AG20443 (cell line): ENCODE data around the gene NTM.

Experiments used
- DNase-seq: peaks from one replicate; pipeline ENCODE4 v3.0.0; 2012; ENCODE audit warnings: low spot score, mixed read lengths

Gene NTM

GRCh38 chr11:132154781-132155180, 784.4 kb downstream of the NTM start:
- DNase-seq, result no peak

GRCh38 chr11:132158091-132158490, 787.7 kb downstream of the NTM start:
- peak; percentile 28 for DNase-seq

GRCh38 chr11:132158696-132159095, 788.3 kb downstream of the NTM start:
- peak; percentile 33 for DNase-seq

GRCh38 chr11:132161403-132162078, 791.1 kb downstream of the NTM start:
- DNase-seq, result no peak

GRCh38 chr11:132168344-132168981, 798.0 kb downstream of the NTM start:
- DNase-seq, result no peak

GRCh38 chr11:132171031-132171430, 800.6 kb downstream of the NTM start:
- DNase-seq, result no peak

GRCh38 chr11:132174362-132175255, 804.2 kb downstream of the NTM start:
- DNase-seq, result no peak

GRCh38 chr11:132177106-132177505, 806.7 kb downstream of the NTM start:
- peak; percentile 53 for DNase-seq

- no peak for DNase-seq
Measured at GRCh38 chr11:132184079-132184478, 813.7 kb downstream of the NTM start.

- no peak for DNase-seq
Measured at GRCh38 chr11:132185726-132186592, 815.5 kb downstream of the NTM start.

- DNase-seq, result no peak
Measured at GRCh38 chr11:132186699-132187098, 816.3 kb downstream of the NTM start.

GRCh38 chr11:132187386-132187785, 817.0 kb downstream of the NTM start:
- no peak for DNase-seq

- DNase-seq, result peak; percentile 16
Measured at GRCh38 chr11:132187814-132188213, 817.4 kb downstream of the NTM start.

GRCh38 chr11:132196928-132197327, 826.5 kb downstream of the NTM start:
- no peak for DNase-seq

GRCh38 chr11:132200353-132200936, 830.0 kb downstream of the NTM start:
- no peak for DNase-seq

- DNase-seq, result peak; percentile 46
Measured at GRCh38 chr11:132202621-132203020, 832.2 kb downstream of the NTM start.

GRCh38 chr11:132205006-132205405, 834.6 kb downstream of the NTM start:
- DNase-seq, result no peak

GRCh38 chr11:132205496-132205895, 835.1 kb downstream of the NTM start:
- no peak for DNase-seq

GRCh38 chr11:132206993-132207392, 836.6 kb downstream of the NTM start:
- DNase-seq, result no peak

- DNase-seq, result no peak
Measured at GRCh38 chr11:132208477-132209055, 838.2 kb downstream of the NTM start.

- no peak for DNase-seq
Measured at GRCh38 chr11:132211479-132211878, 841.1 kb downstream of the NTM start.
